HUDEP-2 (cell line): ENCODE results near the gene BRAT1.

Experiments
- DNase-seq, 76 experiments: peaks; one replicate each; lab custom pipeline; 2025; ENCODE audit not compliant: unreplicated experiment in 76 of 76; lab: John Stamatoyannopoulos, UW

The BRAT1 gene

DNA sequence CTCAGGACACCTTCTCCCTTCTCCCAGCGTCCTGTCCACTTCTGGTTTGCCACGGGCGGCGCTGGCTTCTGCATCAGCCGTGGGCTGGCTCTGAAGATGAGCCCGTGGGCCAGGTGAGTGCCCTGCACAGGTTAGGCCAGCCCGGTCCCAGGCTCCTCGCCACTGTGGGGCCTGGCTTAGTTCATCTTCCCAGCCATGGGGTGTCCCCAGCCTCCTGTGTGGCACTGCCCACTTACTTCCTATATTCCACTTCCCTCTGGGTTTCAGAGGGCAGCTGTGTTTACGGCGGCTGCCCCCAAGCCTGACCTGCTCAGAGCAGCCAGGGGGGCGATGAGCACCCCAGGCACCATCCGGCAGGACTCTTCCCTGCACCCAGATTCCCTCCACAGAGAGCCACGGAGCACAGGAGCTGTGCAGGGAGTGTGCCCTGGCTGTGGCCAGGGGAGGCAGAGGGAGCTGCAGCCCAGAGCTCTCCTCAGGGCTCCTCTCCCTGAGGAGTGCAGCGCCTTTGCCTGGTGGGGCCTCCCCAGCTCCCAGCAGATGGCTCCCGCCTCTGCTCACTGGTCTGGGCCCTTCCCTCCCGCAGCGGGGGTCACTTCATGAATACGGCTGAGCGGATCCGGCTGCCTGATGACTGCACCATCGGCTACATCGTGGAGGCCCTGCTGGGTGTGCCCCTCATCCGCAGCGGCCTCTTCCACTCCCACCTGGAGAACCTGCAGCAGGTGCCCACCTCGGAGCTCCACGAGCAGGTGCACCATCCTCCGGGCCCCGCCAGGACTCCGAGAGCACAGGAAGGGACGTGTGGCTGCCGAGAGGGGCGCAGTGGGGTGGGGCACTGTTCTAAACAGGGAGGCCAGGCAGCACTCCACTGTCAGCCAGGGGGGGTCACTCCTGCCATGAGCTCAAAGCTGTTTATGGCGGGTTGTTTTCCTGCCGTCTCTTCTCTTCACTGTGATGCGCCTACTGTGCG lies 29.4 kb downstream of the BRAT1 start:
- DNase-seq: no peak

DNA sequence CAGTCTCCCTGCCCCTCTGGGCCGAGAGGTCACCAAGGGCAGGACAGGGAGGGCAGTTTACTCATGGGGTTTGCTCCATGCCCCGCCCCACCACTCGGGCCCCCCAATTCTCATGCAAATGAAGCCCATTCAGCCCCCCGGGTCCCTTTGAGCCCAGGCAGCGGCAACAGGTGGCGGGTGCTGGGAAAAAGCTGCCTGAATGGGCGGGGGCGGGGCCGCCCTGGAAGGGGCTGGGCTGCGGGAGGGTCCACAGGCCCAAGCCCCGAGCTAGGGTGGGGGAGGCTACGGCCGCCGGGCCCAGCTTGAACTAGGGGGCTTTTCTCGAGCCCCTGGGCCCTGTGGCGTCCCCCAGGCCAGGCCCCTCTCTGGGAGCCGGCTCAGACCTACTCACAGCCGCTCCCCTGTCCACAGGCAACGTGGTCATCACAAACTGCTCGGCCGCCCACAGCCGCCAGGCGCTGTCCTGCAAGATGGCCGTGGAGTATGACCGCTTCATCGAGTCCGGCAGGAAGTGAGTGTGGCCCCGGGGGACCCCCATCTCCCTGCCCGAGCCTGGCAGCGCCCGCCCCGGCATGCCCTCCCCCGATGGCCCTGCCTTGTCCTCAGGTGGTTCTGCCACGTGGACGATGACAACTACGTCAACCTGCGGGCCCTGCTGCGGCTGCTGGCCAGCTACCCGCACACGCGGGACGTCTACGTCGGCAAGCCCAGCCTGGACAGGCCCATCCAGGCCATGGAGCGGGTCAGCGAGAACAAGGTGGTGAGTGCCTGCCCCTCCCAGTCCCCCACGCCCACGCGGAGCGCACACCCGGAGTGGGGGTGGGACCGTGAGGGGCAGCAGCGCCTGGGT lies 30.3 kb downstream of the BRAT1 start:
- no peak for DNase-seq

DNA sequence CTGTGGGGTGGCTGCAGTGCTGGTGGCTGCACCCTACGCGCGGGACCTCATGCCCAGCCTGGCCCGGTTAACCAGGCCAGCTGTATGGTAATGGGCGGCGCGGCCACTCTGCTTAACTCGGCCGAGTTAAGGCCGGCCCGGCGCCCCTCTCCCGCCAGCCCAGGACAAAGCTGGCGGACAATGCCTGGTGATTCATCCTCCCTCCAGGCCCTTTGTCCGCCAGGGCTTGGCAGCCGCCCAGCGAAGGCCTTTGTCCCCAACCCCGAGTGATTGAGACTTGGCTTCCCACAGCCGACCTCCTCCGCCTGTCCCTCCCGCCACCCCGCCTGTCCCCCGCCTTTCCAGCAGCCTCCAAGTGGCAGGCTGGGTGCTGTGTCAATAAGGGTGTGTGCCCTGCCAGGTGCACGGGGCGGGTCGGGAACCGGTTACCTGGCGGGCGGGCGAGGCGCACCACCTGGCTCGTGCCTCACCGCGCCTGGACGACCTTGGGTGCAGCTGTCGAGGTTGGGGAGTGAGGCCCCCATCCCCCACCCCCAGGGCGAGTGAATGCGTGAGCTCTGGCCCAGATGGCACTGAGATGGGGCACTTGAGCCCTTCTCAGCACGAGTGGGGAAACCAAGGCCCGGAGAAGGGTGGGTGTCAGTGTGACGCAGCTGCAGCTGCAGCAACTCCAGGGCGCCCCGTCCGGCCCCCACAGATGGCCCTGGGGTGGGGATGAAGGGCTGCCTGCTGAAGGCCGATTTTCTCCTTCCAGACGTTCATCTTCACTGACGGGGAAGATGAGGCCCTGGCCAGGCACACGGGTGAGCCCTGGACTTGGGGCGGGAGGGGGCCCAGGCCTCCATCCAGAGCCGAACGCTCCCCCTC lies 31.1 kb downstream of the BRAT1 start:
- DNase-seq: peak in 51 of 76 experiments; percentile 10 to 75 (median 50)

DNA sequence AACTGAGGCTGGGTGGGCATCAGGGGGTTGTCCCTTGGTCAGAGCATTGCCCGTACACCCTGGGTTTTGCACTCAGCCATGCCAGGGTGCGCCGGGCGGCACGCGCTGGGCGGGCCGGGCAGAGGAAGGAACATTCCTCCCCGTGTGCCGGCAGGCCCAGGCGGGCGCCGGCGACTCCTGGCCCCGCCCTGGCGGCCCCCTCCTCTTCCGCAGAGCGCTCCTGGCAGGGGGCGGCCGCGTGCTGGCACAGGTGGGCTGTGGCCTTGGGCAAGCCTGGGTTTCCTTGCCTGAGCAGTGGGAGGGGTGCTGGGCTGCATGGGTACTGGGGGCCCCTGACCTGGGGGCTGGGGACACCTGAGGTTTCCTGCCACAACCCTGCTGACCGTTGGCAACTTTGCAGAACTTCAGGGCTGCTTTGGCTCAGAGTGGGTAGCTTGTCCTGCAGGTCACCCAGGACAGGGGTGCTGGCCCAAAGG lies 31.8 kb downstream of the BRAT1 start:
- DNase-seq: no peak

DNA sequence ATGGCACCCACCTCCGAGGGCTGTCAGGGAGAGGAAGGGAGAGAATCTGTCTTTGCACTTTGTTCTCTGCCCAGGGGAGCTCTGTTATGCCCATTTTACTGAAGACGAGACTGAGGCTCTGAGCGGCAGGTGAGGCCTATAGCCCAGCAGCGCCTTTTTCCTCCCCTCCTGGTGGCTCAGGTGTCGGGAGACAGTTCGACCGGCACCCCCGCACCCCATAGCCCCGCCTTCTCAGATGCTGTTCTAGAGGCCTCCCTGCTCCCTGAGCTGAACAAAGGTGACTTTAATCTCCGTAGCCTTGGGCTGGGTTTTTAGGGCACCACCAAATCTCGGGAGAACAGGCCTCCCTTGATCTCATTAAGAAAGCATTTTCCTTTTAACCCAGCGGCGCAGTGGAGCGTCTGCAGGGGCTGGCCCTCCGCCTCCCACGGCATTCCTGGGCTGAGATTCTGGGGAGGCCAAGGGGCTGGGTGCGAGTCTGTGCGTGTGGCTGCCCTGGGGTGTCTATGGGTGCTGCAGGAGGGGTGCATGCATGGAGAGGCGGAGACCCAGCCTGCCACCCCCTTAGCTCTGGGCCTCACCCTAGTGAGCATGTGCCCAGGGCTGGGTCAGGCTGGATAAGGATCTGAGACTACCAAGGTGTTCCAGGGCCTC lies 32.4 kb downstream of the BRAT1 start:
- DNase-seq: no peak

DNA sequence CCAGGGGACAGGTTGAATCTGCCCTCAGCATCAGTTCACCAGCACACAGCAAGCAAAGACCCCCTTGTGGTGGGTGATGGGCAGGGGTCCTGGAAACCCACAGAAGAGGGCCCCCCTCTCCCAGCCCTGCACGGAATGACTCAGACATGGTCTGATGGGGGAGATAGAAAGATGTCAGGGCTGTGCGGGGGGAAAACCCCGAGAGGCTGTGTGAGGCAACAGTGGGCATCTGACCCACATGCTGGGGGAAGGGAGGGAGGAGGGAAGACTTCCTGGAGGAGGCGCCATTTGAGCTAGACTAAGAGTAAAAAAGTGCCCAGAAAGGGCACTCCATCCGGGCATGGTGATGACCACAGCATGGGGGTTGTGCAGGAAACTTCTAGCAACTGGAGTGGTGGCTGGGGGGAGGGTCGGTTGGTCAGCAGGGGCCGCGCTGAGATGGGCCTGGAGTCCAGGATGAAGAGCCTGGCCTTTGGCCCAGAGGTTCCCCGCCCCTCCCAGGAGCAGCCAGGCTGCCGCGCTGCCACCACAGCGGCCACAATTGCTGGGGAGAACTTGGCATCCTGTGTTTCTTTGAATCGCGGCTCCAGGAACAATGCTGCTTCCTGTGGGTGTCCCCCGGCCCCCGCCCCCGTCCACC lies 33.3 kb downstream of the BRAT1 start:
- DNase-seq: peak in 6 of 76 experiments; percentile 8 to 29 (median 18)

DNA sequence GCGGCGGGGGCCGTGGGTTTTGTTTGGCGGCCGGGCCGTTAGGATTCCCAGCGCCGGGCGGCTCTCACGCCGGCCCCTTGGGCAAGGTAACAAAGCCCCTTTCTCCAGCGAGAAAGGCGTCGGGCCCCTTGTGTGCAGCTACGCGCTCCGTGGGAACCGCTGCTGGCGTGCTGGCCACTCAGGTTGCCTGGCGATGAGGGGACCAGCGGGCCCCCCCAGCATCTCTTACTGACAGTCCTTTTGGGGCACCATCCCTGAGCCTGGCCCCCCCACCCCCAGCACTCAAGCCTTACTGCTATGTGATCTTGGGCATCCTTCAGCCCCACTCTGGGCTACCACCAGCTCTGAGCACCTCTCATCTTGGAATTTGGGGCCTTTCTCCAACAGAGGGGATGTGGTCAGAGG lies 34.0 kb downstream of the BRAT1 start:
- DNase-seq: no peak

DNA sequence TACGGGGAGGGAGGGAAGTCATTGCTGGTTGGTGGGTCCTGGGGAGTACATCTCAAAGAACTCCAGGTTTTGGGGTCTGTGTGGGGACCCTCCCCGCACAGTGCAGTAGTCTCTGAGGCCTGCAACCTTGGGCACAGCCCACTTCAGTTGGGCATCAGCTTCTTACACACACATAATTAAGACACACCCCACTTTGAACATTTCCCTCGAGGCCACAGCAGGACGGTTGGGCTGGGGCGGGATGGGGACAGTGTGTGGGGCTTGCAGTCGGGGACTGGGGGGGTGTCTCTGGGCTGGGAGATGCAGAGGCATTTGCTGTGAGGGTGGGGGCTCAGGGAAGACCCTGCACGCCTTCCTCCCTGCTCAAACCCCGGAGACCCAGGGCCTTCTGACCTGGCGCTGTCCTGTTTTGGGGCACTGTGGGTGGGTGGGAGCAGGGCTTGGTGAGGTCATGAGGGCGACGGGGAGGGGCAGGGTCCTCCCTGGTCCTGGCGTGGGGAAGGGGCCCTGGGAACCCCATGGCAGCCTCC lies 34.5 kb downstream of the BRAT1 start:
- DNase-seq: peak in 2 of 76 experiments; percentile 7 to 33

DNA sequence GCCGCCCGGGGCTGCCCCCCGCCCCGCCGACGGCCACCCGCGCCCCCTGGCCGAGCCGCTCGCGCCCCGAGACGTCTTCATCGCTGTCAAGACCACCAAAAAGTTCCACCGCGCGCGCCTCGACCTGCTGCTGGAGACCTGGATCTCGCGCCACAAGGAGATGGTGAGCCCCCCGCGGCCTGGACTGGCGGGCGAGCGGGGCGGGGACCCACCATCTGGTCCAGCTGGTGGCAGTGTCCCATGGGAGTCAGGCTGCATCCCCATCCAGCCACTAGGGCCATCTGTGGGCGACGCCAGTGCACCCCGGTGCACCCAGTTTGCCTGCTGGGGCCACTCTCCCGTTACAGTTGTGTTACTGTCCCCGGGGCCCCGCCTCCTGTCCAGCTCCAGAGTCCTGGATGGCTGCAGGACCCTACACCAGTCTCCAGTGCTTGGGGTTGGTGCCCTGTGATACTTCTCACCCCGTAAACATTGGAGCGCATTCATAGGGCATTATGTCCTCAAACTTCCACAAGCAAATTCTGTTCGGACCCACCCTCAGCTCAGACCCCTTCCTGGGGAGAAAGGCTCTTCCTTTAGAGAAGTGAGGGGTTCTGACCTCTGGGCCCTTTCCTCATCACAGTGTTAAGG lies 35.1 kb downstream of the BRAT1 start:
- DNase-seq: peak in 7 of 76 experiments; percentile 13 to 38 (median 22)

DNA sequence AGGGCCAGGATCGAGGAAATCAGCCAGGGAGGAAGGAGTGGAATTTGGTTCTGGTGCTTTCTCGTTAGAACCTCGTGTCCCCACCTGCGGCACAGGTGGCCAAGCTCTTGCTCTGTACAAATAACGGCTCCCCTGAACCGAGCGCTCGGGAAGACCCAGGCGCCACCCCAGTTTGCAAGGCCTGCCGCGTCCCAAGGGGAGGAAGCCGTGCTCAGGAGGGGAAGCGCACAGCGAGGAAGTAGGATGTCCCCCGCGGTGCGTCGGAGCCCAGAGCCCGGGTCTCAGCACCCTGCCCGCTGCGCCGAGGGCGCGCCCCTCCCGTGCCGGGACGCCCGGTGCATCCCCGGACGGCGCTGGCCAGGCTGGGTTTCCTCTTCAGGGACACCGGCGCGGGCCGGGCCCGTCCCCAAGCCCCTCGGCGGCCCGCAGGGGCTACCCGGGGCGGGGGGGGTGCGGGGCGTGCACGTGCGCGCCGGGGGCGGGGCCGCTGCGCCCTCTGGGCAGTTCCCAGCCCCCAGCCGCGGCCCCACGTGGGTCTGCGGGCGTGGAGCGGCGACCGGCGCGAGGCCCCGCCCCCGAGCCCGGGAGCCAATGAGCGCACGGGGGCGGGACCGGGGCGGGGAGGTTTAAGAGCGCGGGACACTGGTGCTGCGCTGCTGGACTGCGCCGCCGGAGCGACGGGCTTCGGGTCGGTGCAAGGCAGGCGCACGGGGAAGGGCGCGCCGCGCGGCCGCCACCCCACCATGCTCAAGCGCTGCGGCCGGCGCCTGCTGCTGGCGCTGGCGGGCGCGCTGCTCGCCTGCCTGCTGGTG lies 36.0 kb downstream of the BRAT1 start, which contains the start of gene LFNG:
TSS of gene LFNG (plus strand) at position 656 of the 812 bp plus-strand sequence. CDS start at position 744, 88 bp downstream.
- peak in 70 of 76 experiments; percentile 23 to 90 (median 70) for DNase-seq

DNA sequence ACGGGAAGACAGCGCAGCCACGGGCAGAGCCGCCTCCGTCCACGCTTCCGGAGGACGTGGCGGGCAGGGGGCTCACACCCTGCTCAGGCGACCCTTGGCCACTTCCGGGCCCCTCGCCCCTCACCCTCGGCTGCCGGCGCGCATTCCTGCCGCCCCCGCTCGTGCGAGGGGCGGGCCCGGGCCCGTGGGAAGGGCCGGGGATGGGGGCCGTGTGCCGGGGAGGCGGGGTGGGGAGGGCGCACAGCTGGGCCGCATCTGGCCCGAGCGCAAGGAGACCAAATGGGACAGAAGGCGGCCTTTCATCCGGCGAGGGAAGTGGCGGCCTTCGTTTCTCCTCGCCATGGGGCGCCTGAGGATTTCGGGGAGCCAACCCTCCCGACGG lies 36.6 kb downstream of the BRAT1 start:
- DNase-seq: no peak

DNA sequence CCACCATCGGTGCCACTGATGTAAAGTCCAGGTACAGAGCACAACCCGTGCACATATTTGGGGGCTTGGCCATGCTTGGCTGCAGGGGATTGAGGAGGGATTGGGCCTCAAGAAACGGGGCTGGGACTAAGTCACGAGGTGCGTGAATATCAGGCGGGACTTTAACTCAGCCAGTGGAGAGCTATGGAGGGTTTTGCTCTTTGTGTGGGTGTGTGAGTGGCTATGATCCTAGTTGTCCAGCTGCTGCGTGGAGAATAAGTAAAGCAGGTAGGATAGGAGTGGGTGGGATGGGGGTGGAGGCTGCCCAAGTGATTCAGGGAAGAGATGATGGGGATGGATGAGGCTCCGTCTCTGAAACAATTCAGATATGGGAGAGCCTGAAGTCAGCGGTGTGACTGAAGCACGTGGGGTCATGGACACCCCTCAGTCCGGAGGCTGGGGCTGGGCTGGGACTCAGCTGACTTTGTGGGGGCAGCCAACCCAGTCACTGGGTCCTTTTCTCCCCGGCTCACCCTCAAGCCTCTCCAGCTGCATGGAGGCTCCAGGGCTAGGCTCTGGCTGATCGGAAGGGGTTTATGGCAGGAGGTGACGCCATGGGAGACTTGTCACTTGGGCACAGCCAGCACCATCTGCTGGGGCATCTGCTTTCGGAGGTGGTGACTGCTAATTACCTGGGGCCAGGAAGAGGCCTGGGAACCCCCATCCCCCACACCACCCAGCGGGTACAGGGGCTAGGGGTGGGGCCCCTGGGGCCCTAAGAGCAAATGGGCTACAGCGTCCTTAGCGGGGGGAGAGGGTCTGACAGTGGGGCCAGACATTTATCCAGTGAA lies 37.4 kb downstream of the BRAT1 start:
- DNase-seq: no peak

DNA sequence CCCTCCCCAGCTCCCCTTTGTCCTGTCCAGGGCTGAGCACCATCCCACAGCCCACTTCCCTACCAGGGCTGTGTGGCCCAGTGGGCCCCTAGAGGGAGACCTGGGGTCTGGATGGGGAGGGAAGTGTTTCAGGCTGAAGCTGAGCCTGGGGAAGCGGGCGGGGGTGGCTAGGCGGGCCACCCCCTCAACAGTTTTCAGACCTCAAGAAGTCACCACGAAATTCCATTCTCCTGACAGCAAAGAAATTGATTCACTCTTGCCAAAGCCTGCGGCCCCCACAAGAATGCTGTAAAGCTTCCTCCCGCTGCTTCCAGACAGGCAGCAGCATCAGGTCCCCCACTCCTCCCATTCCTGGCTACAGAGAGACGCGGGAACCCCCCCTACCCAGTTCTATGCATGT lies 38.3 kb downstream of the BRAT1 start:
- DNase-seq: no peak

DNA sequence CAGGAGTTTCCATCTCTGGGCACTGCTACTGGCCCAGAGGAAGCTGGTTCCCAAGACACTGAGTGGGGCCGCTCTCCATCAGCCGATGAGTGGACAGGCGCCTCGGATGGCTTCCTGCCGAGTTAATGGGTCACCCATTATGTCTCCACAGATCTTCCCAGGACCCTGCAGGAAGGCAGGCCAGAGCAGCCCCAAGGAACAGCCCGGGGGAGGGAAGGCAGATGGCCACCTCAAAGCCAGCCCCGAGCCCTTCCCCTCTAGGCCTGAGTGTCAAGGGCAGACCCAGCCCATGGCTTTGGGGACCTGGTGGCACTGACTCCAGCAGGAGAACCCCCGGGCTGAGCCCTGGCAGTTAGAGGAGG lies 39.1 kb downstream of the BRAT1 start:
- no peak for DNase-seq

DNA sequence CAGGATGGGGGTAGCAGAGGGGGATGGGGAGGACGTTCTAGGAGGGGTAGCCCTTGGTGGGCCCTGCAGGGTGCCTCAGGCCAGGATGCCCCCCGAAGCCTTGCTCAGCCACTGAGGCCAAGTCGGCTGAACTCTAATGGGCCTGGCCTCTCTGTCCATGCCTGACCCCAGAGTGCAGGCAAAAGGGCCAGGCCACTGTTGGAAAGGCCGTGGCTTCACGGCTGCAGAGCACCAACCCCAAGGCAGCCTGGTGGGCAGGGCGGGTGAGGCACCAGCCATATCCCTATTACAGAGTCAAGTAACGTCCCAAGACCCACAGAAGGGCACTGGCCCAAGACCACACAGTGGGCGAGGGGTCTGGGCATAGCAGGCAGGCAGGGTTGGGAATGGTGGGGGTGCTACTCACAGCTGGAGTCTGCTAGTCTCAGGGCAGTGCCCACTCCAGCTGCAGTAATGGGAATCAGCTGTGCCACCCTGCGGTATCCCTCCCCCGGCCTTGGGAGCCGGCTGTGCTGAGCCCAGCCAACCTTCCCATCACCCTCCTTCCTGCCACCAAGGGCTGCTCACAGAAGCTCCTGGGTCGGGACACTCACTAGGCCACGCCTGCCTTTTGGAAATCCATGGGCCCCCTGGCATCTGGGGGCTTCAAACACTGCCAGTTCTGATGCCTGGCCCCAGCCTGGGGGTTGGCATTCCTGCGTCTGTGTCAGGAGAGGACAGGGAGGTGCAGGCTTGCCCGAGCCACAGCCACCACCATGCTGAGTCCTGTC lies 39.7 kb downstream of the BRAT1 start:
- no peak for DNase-seq
